HG02798 (cell line): ENCODE measurements around the gene CFAP90.

Source experiments
- ATAC-seq: cut with Tn5 transposase; IDR thresholded peaks from one replicate; pipeline ENCODE4 v1.9.1; 2021; ENCODE audit warnings: mild to moderate bottlenecking; ENCODE audit not compliant: unreplicated experiment, poor library complexity

CFAP90 gene

DNA sequence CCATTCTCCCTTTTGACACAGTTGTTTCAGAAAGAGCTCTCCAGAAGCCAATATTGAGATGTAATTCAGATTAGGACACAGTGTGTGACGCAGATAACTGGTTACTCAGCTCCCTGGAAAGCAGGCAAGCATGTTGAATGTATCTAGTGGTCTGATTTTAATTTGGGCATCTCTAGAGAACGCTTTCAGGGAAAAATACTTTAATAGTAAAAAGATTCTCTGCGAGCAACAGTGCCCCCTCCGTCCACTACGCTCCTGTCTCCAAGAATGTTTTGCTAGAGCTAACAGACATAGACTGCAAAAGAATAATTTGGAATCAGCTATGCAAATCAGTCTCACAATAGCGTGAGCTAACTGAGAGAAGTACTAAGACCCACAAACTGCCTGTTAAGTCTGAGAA is 23.3 kb downstream of the CFAP90 start:
- no peak for ATAC-seq

GRCh38 chr5:7825630-7826029 is 25.3 kb downstream of the CFAP90 start:
- ATAC-seq = no peak

DNA sequence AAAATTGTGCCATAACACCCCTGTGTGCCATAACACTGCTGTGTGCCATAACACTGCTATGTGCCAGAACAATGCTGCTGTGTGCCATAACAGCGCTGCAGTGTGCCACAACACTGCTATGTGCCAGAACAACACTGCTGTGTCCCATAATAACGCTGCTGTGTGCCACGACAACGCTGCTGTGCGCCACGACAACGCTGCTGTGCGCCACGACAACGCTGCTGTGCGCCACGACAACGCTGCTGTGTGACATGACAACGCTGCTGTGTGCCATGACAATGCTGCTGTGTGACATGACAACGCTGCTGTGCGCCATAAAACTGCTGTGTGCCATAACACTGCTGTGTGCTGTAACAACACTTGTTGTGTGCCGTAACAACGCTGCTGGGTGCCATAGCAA is 25.9 kb downstream of the CFAP90 start:
- ATAC-seq = no peak

DNA sequence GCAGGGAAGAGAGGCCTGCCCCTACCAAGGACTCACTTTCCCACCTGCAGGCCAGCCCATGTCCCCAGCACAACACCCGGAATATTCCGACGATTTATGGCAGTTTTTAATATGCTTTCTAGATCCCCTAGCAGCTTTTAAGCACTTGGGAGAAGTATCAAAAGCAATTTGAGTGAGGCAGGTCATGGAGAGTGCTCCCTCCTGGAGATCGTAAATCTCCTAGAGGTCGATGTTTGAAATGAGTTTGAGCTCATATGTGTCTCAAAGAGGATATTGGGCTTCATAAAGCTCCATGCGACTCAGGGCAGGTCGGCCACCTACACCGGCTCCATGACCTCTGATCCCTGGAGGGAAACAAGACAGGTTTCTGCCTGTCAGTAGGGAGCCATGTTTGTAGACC is 27.3 kb downstream of the CFAP90 start:
- ATAC-seq = no peak

DNA sequence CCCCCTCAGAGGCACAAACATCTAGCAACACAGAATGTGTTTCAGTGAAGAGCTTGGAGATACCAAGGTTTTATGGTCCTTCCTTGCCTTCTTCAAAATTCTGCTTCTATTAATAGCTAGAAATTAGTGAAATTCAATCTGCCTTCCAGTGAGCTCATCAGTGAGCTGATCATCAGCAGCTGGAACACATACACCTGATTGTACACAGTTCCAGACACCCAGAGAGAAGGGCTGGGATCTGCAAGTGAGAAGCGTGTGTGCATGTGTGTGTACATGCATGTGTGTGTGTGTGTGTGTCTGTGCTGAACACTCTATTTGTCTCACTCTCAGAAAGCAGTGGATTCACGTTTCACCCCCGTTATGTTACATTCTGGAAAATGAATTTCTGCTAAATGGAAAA is 28.5 kb downstream of the CFAP90 start:
- no peak for ATAC-seq

GRCh38 chr5:7816535-7816901 is 34.4 kb downstream of the CFAP90 start:
- peak; percentile 12 for ATAC-seq

GRCh38 chr5:7815892-7816534 is 34.9 kb downstream of the CFAP90 start:
- peak; percentile 95 for ATAC-seq

- ATAC-seq = no peak
Measured at GRCh38 chr5:7814816-7815215, 36.1 kb downstream of the CFAP90 start.

DNA sequence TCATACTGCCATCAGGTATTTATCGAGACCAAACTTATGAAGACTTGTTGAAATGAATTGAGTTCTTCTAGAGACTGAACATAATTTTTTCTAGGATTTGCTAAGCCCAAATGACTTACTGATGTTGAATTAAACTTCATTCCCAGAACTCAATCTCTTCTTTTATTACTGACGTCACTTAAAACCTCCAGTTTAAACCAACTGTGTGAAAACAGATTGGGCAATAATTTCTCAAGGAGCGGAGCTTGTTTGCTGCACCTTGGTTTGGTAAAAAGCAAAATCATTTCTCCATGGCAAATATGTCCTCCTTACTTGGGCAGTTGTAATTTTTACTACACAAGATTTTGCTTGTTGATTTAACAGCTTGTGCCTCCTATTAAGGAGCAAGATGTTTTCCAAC is 37.4 kb downstream of the CFAP90 start:
- ATAC-seq = no peak

DNA sequence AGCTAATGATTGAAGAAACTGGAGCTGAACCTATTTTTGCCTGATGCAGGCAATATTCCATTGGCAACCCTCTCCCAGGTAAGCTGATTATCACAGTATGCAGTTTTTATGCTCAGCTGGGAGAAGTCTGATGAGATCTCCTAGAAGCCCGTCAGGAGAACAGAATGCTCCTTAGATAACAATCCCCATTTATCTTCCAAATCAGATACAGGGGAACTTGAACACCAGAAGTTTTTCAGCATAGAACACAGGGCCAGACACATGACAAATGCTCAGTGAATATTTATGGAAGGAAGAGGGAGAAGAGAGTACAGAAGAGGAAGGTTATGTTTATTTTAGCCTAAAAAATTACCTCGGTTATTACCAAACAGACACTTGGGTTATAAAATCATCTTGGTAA is 37.9 kb downstream of the CFAP90 start:
- no peak for ATAC-seq

DNA sequence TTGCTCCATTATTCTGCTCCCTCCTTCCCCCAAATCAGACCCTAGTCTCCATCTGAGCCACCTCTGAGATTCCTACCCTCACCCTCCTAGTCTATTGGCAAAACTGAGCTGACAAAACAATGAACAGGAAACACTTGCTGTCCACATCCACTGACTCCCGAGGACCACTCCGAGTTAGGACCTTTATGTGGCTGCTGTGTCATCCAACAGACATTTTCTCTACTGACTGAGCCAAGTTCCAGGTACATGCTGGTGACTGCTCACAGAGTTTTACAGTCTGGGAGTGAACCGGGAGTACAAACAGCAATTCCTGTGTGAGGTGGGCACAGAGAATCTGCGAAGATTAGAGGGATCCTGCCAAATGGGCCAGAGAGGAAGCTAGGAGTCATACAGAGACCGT is 39.2 kb downstream of the CFAP90 start:
- no peak for ATAC-seq

GRCh38 chr5:7808998-7809397 is 41.9 kb downstream of the CFAP90 start:
- ATAC-seq = no peak

DNA sequence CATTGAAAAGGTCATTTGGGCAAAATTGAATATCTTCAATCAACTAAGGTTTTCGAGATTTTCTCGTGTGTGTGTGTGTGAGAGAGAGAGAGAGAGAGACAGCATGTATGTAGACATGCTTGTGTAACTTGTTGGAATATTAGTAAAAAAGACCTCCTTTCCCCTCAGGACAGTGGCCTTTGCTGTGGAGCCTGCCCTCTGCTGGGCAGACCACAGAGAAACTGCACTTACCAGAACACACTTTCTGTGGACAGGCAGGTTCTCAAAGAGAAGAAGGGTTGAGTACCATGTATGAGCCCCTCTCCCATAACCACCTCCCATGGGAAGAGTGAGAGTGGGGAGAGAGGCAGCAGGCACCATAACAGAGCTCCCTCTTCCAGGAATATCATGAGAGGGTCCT is 45.6 kb downstream of the CFAP90 start:
- no peak for ATAC-seq

DNA sequence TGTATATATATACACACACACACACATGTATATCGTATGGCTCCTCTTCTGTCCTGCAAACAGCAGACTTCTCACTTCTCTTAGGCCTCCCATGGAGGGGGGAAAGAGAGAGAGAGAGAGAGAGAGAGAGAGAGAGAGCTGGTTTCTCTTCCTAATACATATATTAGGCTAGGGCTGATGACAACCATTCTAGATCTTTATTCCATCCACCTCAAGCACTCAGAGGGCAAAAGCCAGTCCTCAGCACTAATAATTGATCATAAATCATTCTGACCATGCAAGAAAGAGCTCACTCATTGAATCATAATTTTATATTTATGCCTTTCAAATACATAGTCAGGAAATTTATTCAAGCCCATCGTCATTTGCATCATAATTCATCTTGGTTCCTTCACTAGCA is 47.0 kb downstream of the CFAP90 start:
- no peak for ATAC-seq

GRCh38 chr5:7802855-7803254 is 48.1 kb downstream of the CFAP90 start:
- no peak for ATAC-seq

- ATAC-seq = no peak
Measured at GRCh38 chr5:7801891-7802614, 48.9 kb downstream of the CFAP90 start.

DNA sequence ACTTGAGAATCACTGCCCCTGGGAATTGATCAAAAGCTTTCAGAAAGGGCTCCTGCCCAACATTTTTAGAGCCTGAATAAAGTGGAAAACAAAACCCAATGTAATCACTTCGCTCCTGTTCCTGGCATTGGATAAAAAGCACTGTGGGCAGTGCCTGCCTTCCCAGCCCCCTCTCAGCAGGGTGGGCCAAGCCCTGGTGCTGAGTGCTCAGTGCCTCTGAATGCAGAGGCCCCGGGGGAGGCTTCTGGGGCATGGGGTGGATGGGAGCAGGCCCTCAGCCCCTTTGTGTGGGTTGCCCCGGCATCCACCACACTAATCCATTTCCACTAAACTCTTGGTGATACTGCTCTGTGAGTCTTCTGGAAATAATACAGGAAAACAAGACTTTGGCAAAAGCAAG is 55.6 kb downstream of the CFAP90 start:
- no peak for ATAC-seq

DNA sequence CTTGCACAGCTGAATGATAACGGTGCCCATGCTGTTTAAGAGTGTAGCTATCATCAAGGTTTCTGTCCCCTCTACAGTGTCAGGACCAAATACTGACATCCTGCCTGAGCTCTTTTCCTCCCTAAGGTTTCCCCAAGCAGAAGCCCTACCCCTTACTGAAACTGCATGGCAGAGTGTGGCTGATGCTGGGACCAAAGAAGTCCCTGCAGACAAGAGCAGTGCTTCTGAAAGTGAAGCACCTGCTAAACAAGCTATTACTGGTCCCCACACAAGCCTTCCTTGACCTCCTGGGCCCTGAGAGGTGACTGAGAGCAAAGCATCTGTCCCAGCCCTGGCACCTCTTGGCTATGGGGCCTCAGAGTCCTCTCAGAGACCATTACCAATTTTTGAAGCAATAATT is 56.1 kb downstream of the CFAP90 start:
- peak; percentile 59 for ATAC-seq

DNA sequence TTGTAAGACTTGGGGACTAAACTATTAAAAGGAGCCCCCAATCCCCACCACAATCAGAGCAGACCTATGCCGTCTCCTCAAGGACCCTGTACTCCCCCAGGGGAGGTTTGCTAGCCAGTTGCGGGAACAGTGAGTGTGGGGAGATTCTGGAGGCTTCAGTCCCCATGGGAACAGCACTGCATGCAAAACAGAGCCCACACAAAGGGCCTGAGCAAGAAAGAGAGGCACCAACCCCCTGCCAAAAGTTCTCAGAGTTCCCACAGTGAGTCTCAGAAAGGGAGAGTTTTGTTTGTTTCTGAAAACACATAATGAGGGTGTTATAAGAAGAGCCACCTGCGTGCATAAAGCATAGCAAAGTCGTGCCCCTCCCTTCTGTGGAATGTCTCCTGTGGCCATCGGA is 56.6 kb downstream of the CFAP90 start:
- peak; percentile 88 for ATAC-seq

DNA sequence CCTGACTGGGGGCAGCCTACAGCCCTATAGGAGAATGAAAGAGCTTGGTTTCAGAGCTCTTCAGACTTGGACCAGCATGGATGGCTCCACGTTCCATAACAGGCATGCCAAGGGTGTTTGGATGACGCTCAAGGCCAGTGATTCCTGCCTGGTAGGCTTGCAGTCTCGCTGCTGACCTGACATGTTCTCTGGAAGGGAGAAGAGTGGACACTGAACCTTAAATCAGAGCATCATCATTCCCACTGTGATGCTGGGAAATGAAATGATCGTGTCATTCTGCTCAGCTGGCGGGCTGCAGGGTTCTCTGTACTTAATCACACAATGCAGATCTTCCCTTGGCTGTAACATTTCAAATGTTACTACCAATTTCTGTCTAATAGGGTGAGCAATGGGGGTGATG is 57.0 kb downstream of the CFAP90 start:
- ATAC-seq = peak; percentile 25

DNA sequence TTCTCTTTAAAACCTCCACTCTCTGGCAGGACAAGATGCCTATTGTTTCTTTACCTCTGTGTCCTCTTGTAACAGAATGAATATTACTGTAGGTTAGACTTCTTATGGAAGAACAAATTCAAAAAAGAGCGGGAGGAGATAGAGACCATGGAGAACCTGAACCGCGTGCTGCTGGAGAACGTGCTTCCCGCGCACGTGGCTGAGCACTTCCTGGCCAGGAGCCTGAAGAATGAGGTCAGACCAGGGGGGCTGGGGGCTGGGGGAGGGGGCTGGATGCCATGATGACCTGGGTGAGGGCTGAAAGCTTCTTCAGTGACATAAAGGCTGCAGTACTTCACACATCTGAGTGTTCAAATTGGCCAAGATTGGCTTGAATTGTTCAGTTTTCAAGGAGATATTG is 61.4 kb downstream of the CFAP90 start:
- ATAC-seq = no peak

DNA sequence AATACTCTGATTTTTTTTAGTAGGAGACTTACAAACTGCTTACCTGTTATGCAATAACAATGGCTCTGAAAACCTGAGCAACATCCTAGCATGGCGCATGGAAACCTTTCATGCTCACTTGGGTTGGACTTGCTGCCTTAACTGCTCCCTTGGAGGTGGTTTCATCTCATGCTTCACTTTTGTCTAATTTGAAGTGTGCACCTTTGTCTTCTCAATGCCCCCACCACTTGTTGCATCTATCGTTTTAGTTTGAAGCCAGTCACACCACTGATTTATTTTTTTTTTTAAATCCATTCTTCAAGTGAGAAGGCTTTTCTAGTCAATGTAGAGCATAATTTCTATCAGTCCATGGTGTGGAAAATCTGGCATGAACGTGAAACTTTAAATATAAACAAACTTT is 63.2 kb downstream of the CFAP90 start:
- ATAC-seq = no peak
